DND-41 (cell line): ENCODE results near the gene THBS2.

Experiments
- ATAC-seq: fragments of 200-7000 bp; cut with Tn5 transposase; 3 replicates; pipeline ENCODE4 v1.9.1; 2021; ENCODE audit warnings: low read depth; ENCODE audit not compliant: insufficient read depth
- DNase-seq: peaks from one replicate; pipeline ENCODE4 v3.0.0-alpha.2; 2020
- H2AFZ ChIP-seq: 2 replicates; pipeline ENCODE4 v1.6.0; 2012; ENCODE audit warnings: low read depth, low read length
- H3K27ac ChIP-seq: 2 replicates; pipeline ENCODE4 v1.5.1; 2012; ENCODE audit warnings: low read length, inconsistent platforms
- H3K27me3 ChIP-seq: fragments of 200-600 bp; sonication (generic); 2 replicates; pipeline ENCODE4 v1.6.0; 2012; ENCODE audit warnings: low read length, mild to moderate bottlenecking, inconsistent platforms; ENCODE audit not compliant: insufficient read depth, poor library complexity
- H3K36me3 ChIP-seq: 2 replicates; pipeline ENCODE4 v1.5.1; 2012; ENCODE audit warnings: low read length, inconsistent platforms; ENCODE audit not compliant: insufficient read depth
- H3K4me1 ChIP-seq: 2 replicates; pipeline ENCODE4 v1.5.1; 2012; ENCODE audit warnings: mild to moderate bottlenecking, low read length; ENCODE audit not compliant: insufficient read depth
- H3K4me2 ChIP-seq: 2 replicates; pipeline ENCODE4 v1.6.0; 2012; ENCODE audit warnings: mild to moderate bottlenecking, moderate library complexity, low read length, inconsistent platforms; ENCODE audit not compliant: insufficient read depth
- H3K4me3 ChIP-seq, 2 experiments: fragments of 200-600 bp in 1 of 2; shearing (Covaris generic) in 1 of 2; 2 replicates each; pipeline ENCODE4 v1.5.1; 2012 to 2016; ENCODE audit warnings: inconsistent platforms in 2 of 2, low read length in 2 of 2, mild to moderate bottlenecking in 2 of 2, low read depth in 1 of 2, moderate library complexity in 1 of 2
- H3K79me2 ChIP-seq: 2 replicates; pipeline ENCODE4 v1.6.0; 2012; ENCODE audit warnings: low read length, inconsistent platforms; ENCODE audit not compliant: insufficient read depth
- H3K9ac ChIP-seq: 2 replicates; pipeline ENCODE4 v1.6.0; 2012; ENCODE audit warnings: low read depth, mild to moderate bottlenecking, inconsistent platforms, low read length, moderate library complexity
- H3K9me3 ChIP-seq: 2 replicates; pipeline ENCODE4 v1.5.1; 2012; ENCODE audit warnings: low read length, moderate library complexity, mild to moderate bottlenecking, inconsistent platforms; ENCODE audit not compliant: insufficient read depth, severe bottlenecking
- H4K20me1 ChIP-seq: 2 replicates; pipeline ENCODE4 v1.6.0; 2012; ENCODE audit warnings: low read length; ENCODE audit not compliant: insufficient read depth
- CTCF ChIP-seq: IDR thresholded peaks from 2 replicates; pipeline ENCODE4 v1.5.1; 2012; ENCODE audit warnings: borderline replicate concordance, low read length, moderate library complexity, mild to moderate bottlenecking; ENCODE audit not compliant: poor library complexity, severe bottlenecking; ENCODE audit errors: extremely low read depth
- EZH2 ChIP-seq: IDR thresholded peaks from 3 replicates; pipeline ENCODE4 v1.6.1; 2012; ENCODE audit warnings: borderline replicate concordance, low read depth, mild to moderate bottlenecking, moderate library complexity, low read length, inconsistent platforms; ENCODE audit not compliant: severe bottlenecking

THBS2 gene

GRCh38 chr6:169188475-169188874 lies 65.2 kb downstream of the THBS2 start:
- Histone ChIP-seq H2AFZ (no peak overlapping the region), H3K4me1 (no peaks in the 10 kb centered on the region)
- peak; percentile 12 for DNase-seq

DNA sequence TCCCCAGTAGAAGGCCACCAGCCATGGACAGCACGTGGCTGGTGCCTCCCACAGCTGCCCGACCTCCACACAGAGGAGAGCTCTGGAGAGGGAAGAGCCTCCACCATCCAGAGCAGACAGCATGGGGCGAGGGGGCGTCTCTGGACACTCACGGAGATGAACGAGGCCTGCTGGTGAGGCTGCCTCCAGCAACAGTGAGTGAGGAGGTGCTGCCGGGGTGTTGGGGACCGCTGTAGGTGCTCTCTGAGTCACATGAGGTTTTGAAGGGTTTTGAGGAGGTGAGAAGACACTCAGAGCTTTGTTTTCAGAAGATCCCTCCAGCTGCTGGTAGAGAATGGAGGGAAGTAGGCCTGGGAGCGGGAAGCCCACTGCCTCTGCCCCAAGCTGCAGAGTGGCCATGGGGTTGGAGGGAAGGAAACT lies 65.6 kb downstream of the THBS2 start:
- no peak for TF ChIP-seq EZH2
- Histone ChIP-seq H4K20me1 (no peaks in the 10 kb centered on the region), H3K9me3 (peaks cover 2% of the 10 kb centered on the region), H3K36me3 (no peaks in the 10 kb centered on the region), H3K4me2 (no peak overlapping the region), H3K27ac (no peak overlapping the region), H3K4me1 (no peaks in the 10 kb centered on the region), H2AFZ (no peak overlapping the region), H3K27me3 (no peaks in the 10 kb centered on the region), H3K79me2 (no peaks in the 10 kb centered on the region), H3K9ac (no peak overlapping the region), H3K4me3 (no peak overlapping the region)
- no peak for ATAC-seq
- no peak for DNase-seq

More at GRCh38 chr6:169188475-169188874, 65.2 kb downstream of the THBS2 start:
- peak; percentile 62 for ATAC-seq
- no peaks in the 10 kb centered on the region for H3K27me3 ChIP-seq
- no peak overlapping the region for H3K9ac ChIP-seq
- no peak for TF ChIP-seq CTCF
- TF ChIP-seq EZH2: no peak
- peaks cover 2% of the 10 kb centered on the region for H3K9me3 ChIP-seq
- no peaks in the 10 kb centered on the region for H3K79me2 ChIP-seq
- no peak overlapping the region for H3K27ac ChIP-seq
- H4K20me1 ChIP-seq: no peaks in the 10 kb centered on the region
- H3K4me3 ChIP-seq: no peak overlapping the region
- no peaks in the 10 kb centered on the region for H3K36me3 ChIP-seq
- H3K4me2 ChIP-seq: no peak overlapping the region

DNA sequence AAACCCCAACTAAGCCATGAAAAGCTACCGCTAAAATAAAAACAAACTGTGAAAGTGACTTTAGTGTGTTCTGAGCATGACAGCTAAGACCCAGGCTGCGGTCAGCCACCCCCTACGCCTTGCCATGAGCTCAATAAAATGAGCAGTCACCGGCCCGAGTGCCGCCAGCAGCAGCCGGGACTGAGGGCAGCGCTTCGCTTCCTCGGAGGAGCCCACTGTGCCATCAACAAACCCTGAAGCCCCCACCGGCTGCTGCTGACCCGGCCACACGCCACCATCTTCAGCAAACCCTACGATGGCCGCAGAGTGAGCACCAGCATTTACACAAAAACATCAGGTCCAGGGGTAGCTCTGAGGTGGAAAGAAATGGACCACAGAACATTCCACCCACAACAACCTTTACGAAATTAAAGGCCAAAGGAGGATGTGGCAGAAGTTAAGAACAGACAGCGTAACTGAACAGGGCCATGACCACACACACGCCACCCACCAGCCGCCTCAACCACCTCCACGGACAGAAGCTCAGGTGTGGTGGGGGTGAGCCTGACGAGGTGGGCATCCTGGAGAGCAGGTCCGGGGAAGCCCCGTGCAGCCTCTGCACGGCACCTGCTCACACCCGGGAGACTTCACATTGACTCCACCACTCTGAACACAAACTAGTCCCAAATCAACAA lies 67.0 kb downstream of the THBS2 start:
- DNase-seq: no peak
- no peaks in the 10 kb centered on the region for H3K36me3 ChIP-seq
- no peaks in the 10 kb centered on the region for H3K9me3 ChIP-seq
- H4K20me1 ChIP-seq: no peaks in the 10 kb centered on the region
- no peaks in the 10 kb centered on the region for H3K79me2 ChIP-seq
- H3K27me3 ChIP-seq: no peaks in the 10 kb centered on the region
- ATAC-seq: no peak
- no peak overlapping the region for H3K4me2 ChIP-seq
- no peak overlapping the region for H2AFZ ChIP-seq
- TF ChIP-seq CTCF: no peak
- TF ChIP-seq EZH2: no peak
- no peak overlapping the region for H3K27ac ChIP-seq
- no peak overlapping the region for H3K9ac ChIP-seq
- H3K4me3 ChIP-seq: no peak overlapping the region
- H3K4me1 ChIP-seq: no peaks in the 10 kb centered on the region

- Histone ChIP-seq H3K4me3 (no peak overlapping the region), H2AFZ (no peak overlapping the region), H3K27ac (no peak overlapping the region), H3K9ac (no peak overlapping the region), H3K4me1 (no peaks in the 10 kb centered on the region), H3K4me2 (no peak overlapping the region), H3K9me3 (no peaks in the 10 kb centered on the region), H3K36me3 (no peaks in the 10 kb centered on the region), H4K20me1 (no peaks in the 10 kb centered on the region), H3K27me3 (no peaks in the 10 kb centered on the region), H3K79me2 (no peaks in the 10 kb centered on the region)
- no peak for DNase-seq
- ATAC-seq: no peak
- no peak for TF ChIP-seq EZH2
- no peak for TF ChIP-seq CTCF
Measured at GRCh38 chr6:169185692-169186485, 67.8 kb downstream of the THBS2 start.
